ENCODE results near the gene ZNF655. TPM values are rescaled to one million over a fixed set of nuclear protein-coding genes. Genes with fewer than 3 reads are reported as not detected.
"Not testable (repeated sequence)": the region's sequence is repeated elsewhere in the genome, so short reads cannot be mapped to it uniquely, and the experiment has no call there.

Gene ZNF655
- polyA plus RNA-seq, 3 donors = 61.6 to 151 (median 62.2) TPM

DNA sequence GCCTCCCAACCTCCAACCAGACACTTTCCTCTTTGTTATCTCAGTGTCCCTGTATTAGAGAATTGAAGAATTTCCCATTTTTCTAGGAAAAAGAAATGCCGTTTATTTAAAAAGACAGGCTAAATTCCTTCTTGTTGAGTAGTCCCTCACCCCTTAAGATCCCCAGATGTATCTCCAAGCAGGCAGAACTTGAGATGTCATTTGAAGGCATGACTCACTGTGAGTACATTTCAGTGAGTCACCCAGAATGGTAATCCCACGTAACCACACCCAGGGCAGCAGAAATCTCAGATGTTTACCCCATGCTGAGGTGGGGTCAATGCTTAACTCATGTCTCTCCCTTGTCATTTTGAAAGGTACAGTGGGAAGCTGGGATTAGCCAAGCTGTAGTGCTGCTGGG is 4.4 kb downstream of the ZNF655 start:
- peak overlapping the region in 1 of 2 donors; percentile 47 for H3K27ac ChIP-seq (ENCODE audit: low read depth in 1 of 2, low read length in 2 of 2)
- H3K9ac ChIP-seq (ENCODE audit: insufficient read depth, low read length, poor library complexity, severe bottlenecking) = no peak overlapping the region
- H2AFZ ChIP-seq (ENCODE audit: insufficient read depth, low read depth, low read length, poor library complexity, severe bottlenecking) = no peak overlapping the region
- H3K27me3 ChIP-seq (ENCODE audit: control insufficient read depth in 2 of 2, insufficient read depth in 2 of 2, low read length in 2 of 2) = no peaks in the 10 kb centered on the region
- no peak overlapping the region for H3K4me3 Mint-ChIP-seq
- no peak overlapping the region for H3K4me2 ChIP-seq (replicated peaks; ENCODE audit: extremely low read depth, low read length, poor library complexity, severe bottlenecking)
- intact Hi-C loops (cut with micrococcal nuclease) = no loop called here
- H3K4me1 Mint-ChIP-seq = peaks cover 29% of the 10 kb centered on the region
- H3K27me3 Mint-ChIP-seq (ENCODE audit: low read depth in 3 of 3) = peaks cover 0 to 2% (median 0%) of the 10 kb centered on the region in 3 donors
- H3K9me3 ChIP-seq (replicated peaks in 1 of 2; ENCODE audit: control insufficient read depth in 1 of 2, insufficient read depth in 1 of 2, low read length in 2 of 2) = no peaks in the 10 kb centered on the region
- H3K79me2 ChIP-seq (ENCODE audit: insufficient read depth, low read length) = peaks cover 63% of the 10 kb centered on the region
- no peaks in the 10 kb centered on the region for H3K9me3 Mint-ChIP-seq
- H3K27ac Mint-ChIP-seq = peak overlapping the region; percentile 20 to 91 (median 83)
- H3K36me3 Mint-ChIP-seq = peaks cover 52 to 72% of the 10 kb centered on the region in 2 donors
- H3K4me1 ChIP-seq (ENCODE audit: control insufficient read depth in 1 of 2, insufficient read depth in 2 of 2, low read length in 2 of 2) = peaks cover 11 to 30% of the 10 kb centered on the region in 2 donors
- peak; percentile 39 to 83 (median 50) for DNase-seq
- H4K20me1 ChIP-seq (ENCODE audit: insufficient read depth, low read length) = peaks cover 44% of the 10 kb centered on the region
- peaks cover 61 to 76% of the 10 kb centered on the region in 2 donors for H3K36me3 ChIP-seq (replicated peaks in 1 of 2; ENCODE audit: control insufficient read depth in 1 of 2, insufficient read depth in 2 of 2, low read length in 2 of 2)
- 100% methylated on average over 1 of the region's 2 CpGs for WGBS (ENCODE audit: insufficient coverage)
- H3K4me3 ChIP-seq (replicated peaks in 1 of 3; ENCODE audit: low read depth in 2 of 3, low read length in 3 of 3) = no peak overlapping the region
- TF ChIP-seq, protein P1, sequence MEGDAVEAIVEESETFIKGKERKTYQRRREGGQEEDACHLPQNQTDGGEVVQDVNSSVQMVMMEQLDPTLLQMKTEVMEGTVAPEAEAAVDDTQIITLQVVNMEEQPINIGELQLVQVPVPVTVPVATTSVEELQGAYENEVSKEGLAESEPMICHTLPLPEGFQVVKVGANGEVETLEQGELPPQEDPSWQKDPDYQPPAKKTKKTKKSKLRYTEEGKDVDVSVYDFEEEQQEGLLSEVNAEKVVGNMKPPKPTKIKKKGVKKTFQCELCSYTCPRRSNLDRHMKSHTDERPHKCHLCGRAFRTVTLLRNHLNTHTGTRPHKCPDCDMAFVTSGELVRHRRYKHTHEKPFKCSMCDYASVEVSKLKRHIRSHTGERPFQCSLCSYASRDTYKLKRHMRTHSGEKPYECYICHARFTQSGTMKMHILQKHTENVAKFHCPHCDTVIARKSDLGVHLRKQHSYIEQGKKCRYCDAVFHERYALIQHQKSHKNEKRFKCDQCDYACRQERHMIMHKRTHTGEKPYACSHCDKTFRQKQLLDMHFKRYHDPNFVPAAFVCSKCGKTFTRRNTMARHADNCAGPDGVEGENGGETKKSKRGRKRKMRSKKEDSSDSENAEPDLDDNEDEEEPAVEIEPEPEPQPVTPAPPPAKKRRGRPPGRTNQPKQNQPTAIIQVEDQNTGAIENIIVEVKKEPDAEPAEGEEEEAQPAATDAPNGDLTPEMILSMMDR (IDR thresholded peaks at IDR 0.05) = no peak

GRCh38 chr7:99563650-99564049 is 5.2 kb downstream of the ZNF655 start:
- peaks cover 11 to 29% of the 10 kb centered on the region in 2 donors for H3K4me1 ChIP-seq (ENCODE audit: control insufficient read depth in 1 of 2, insufficient read depth in 2 of 2, low read length in 2 of 2)
- H3K36me3 Mint-ChIP-seq = peaks cover 55 to 79% of the 10 kb centered on the region in 2 donors
- H3K27ac Mint-ChIP-seq = peak overlapping the region in 6 of 7 donors; percentile 18 to 81 (median 48)
- peaks cover 0 to 2% (median 0%) of the 10 kb centered on the region in 3 donors for H3K27me3 Mint-ChIP-seq (ENCODE audit: low read depth in 3 of 3)
- TF ChIP-seq, protein P1 (IDR thresholded peaks at IDR 0.05) = no peak
- no peak overlapping the region for H2AFZ ChIP-seq (ENCODE audit: insufficient read depth, low read depth, low read length, poor library complexity, severe bottlenecking)
- no peaks in the 10 kb centered on the region for H3K9me3 Mint-ChIP-seq
- no peak overlapping the region for H3K4me3 ChIP-seq (replicated peaks in 1 of 3; ENCODE audit: low read depth in 2 of 3, low read length in 3 of 3)
- H3K9me3 ChIP-seq (replicated peaks in 1 of 2; ENCODE audit: control insufficient read depth in 1 of 2, insufficient read depth in 1 of 2, low read length in 2 of 2) = no peaks in the 10 kb centered on the region
- no peak overlapping the region for H3K9ac ChIP-seq (ENCODE audit: insufficient read depth, low read length, poor library complexity, severe bottlenecking)
- H3K4me2 ChIP-seq (replicated peaks; ENCODE audit: extremely low read depth, low read length, poor library complexity, severe bottlenecking) = no peak overlapping the region
- DNase-seq = no peak
- H3K4me1 Mint-ChIP-seq = peaks cover 26% of the 10 kb centered on the region
- peaks cover 61 to 82% of the 10 kb centered on the region in 2 donors for H3K36me3 ChIP-seq (replicated peaks in 1 of 2; ENCODE audit: control insufficient read depth in 1 of 2, insufficient read depth in 2 of 2, low read length in 2 of 2)
- no peak overlapping the region for H3K4me3 Mint-ChIP-seq
- 99% methylated on average over 8 of the region's 10 CpGs for WGBS (ENCODE audit: insufficient coverage)
- H4K20me1 ChIP-seq (ENCODE audit: insufficient read depth, low read length) = peaks cover 44% of the 10 kb centered on the region
- intact Hi-C loops (cut with micrococcal nuclease) = no loop called here
- H3K27me3 ChIP-seq (ENCODE audit: control insufficient read depth in 2 of 2, insufficient read depth in 2 of 2, low read length in 2 of 2) = no peaks in the 10 kb centered on the region
- no peak overlapping the region for H3K27ac ChIP-seq (ENCODE audit: low read depth in 1 of 2, low read length in 2 of 2)
- H3K79me2 ChIP-seq (ENCODE audit: insufficient read depth, low read length) = peaks cover 54% of the 10 kb centered on the region

GRCh38 chr7:99568770-99569169 is 10.3 kb downstream of the ZNF655 start:
- H3K4me2 ChIP-seq (replicated peaks; ENCODE audit: extremely low read depth, low read length, poor library complexity, severe bottlenecking); H3K27ac ChIP-seq (ENCODE audit: low read depth in 1 of 2, low read length in 2 of 2); H3K4me3 Mint-ChIP-seq; H3K4me3 ChIP-seq (replicated peaks in 1 of 3; ENCODE audit: low read depth in 2 of 3, low read length in 3 of 3); H2AFZ ChIP-seq (ENCODE audit: insufficient read depth, low read depth, low read length, poor library complexity, severe bottlenecking); H3K27me3 Mint-ChIP-seq (ENCODE audit: low read depth in 3 of 3); H3K4me1 ChIP-seq (ENCODE audit: control insufficient read depth in 1 of 2, insufficient read depth in 2 of 2, low read length in 2 of 2); H3K27me3 ChIP-seq (ENCODE audit: control insufficient read depth in 2 of 2, insufficient read depth in 2 of 2, low read length in 2 of 2); H3K9me3 Mint-ChIP-seq; DNase-seq; H3K9ac ChIP-seq (ENCODE audit: insufficient read depth, low read length, poor library complexity, severe bottlenecking); intact Hi-C loops (cut with micrococcal nuclease); H3K4me1 Mint-ChIP-seq; H3K9me3 ChIP-seq (replicated peaks in 1 of 2; ENCODE audit: control insufficient read depth in 1 of 2, insufficient read depth in 1 of 2, low read length in 2 of 2): not testable (repeated sequence)
- Histone ChIP-seq H3K79me2 (ENCODE audit: insufficient read depth, low read length) (peaks cover 11% of the 10 kb centered on the region), H4K20me1 (ENCODE audit: insufficient read depth, low read length) (peaks cover 29% of the 10 kb centered on the region), H3K36me3 (replicated peaks in 1 of 2; ENCODE audit: control insufficient read depth in 1 of 2, insufficient read depth in 2 of 2, low read length in 2 of 2) (peaks cover 72 to 97% of the 10 kb centered on the region in 2 donors)
- Mint-ChIP-seq H3K36me3 (peaks cover 67 to 94% of the 10 kb centered on the region in 2 donors), H3K27ac (peak overlapping the region in 2 of 7 donors; percentile 43 to 62)
- WGBS (ENCODE audit: insufficient coverage) = 98% methylated on average over 4 of the region's 7 CpGs

Data from CD14-positive monocyte (primary cell).